ENCODE data around the gene TTC39B.
"Not testable (repeated sequence)": the region's sequence is repeated elsewhere in the genome, so short reads cannot be mapped to it uniquely, and the experiment has no call there.

Gene TTC39B

DNA sequence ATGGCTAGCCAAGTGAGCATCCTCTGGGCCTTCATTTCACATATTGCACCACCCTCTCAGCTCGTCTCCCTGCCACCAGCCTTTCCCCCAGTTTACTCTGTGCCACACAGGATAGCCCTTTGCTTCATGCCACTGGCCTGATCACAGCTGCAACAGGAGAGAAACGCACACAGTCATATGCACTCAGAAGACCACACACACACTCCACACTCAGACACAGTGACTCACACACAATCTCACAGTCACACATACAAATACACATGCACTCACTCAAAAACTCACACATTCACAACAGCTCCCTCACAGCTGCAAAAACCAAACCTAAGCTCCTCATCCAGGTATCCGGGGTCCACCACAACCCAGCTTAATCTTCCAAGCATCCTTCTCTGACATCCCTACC is 38.7 kb downstream of the TTC39B start:
- no peak for DNase-seq (ENCODE audit: low read depth, low spot score)

DNA sequence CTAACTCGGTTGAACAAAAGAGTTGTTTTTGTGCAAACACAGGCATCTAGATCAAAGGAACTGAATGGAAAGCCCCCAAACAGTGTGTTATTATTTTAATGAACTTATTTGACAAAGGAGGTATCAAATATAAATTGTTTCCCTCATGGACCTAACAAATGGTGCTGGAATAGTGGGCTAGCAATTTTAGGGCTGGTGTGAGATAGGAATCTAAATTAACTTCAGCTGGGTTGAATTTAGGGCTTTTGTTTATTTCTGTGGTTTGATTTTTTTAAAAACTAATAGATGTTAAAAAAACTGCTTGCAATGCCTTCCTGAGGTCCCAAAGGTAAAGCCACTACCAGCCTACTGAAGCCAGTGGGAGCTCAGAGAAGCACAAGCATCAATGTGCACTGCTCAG is 42.1 kb downstream of the TTC39B start:
- no peak for DNase-seq (ENCODE audit: low read depth, low spot score)

DNA sequence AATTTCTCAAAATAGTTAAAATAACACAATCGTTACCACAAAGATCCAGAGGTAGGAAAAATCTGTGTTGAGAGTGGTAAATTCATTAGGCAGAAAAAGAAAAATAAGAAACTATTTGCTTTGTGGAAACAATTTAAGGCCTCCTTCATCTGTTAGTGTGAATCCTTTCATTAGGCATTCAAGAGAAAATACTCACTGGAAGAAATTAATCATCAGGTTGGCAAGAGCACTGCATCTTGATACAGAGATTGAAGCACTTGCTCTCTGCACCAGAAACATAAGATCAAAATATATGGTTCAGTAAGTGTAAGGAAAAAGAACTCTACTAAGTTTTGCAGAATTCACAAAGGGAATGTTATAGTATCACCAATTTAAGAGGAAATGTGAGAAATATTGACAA is 44.4 kb downstream of the TTC39B start:
- no peak for DNase-seq (ENCODE audit: low read depth, low spot score)

DNA sequence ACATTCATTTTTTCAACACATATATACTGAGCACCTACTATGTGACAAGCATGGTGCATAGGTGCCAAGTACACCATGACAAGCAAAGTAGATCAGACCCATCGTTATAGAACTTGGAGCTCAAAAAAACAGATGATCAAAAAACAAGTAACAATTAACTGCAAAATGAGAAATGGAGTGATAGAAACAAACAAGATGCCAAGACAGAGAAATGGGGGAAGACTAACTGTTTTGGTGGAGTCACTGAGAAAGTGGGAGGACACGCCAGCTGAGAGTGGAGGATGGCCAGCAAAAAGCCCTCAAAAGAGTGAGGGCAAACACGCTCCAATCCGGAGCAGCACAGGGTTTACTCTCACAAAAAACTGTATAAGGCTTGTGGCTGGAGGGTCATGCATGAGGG is 50.6 kb downstream of the TTC39B start:
- no peak for DNase-seq (ENCODE audit: low read depth, low spot score)

DNA sequence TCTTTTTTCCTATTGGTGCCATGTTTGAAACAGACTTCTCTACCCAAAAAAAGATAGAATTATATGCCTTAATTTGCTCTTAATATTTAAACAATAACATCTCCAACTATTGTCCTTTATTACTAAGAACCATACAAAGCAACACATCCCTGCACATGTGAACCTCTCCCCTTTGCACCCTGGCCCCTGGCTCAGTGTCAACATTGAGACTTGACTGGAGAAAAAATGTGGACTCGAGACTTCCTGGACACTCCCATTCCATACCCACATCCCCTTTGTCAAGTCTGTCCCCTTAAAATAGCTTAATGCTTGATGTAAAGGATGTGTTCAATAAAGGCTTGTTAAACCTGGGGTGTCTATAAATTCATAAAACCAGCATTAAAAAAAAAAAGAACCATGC is 53.2 kb downstream of the TTC39B start:
- no peak for DNase-seq (ENCODE audit: low read depth, low spot score)

DNA sequence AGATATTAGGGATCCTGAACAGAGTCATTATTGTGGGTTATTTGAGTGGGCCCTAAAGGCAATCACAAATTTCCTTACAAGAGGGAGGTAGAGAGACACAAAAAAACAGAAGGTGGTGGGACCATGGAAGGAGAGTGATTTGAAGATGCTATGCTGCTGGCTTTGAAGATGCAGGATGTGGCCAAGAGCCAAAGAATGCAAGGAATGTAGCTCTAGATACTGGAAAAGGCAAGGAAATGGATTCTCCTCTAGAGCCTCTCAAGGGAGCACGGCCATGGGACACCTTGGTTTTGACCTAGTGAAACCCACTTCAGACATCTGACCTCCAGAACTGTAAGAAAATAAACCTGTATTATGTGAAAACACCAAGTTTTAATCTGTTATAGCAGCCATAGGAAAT is 53.8 kb downstream of the TTC39B start:
- DNase-seq (ENCODE audit: low read depth, low spot score), result peak; percentile 52

DNA sequence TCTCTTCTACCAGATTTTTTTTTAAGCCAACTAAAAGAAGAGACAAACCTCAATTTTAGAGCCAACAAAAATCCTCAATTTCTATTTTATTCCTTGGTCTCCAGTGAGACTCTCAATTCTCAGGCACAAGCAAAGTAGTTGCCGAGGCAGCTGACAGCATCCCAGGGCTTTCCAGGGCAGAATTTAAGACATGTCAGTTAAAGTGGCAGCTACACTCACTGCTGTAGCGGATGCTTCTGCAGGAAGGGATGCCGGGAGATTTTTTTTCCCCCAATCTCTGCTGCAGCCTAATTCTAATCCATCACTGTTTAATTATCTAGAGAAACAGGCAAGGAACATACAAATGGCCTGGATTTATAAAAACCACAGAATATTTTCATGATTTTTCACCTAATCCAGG is 57.0 kb downstream of the TTC39B start:
- DNase-seq (ENCODE audit: low read depth, low spot score), result no peak

DNA sequence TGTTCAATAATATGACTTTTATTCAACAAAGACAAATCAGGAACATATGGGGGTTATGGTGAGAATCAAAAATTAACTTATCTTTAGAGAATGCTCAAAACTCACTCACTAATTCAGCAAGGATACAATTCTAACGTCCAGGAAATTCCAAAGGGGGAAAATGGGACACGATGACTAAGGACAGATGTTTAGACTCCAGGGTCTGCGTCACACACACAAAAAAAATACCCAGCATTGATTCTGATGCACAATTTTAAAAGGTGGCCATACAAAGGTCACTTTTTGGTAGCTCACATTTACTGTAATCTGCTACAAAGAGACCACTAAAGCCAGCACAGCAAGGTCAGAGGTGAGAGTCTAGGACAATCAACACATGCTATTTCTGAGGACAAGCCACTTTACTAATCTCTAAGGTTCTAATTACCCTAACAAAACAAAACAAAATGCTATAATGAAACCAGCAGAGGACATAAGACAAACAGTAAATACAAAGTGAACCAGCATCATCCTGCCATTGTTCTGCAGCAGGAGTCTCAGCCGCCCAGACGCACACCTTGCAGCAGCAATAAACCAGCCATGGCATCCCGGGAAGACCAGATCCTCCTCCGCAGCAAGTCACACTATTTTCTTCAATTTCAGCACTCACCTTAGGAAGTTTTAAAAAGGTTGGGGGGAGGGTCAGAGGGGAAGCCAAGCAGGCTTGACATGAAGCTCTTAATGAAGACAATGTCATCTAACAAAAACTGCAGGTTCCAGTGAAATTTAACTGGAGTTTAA is 57.8 kb downstream of the TTC39B start:
- DNase-seq (ENCODE audit: low read depth, low spot score), result peak; percentile 20

DNA sequence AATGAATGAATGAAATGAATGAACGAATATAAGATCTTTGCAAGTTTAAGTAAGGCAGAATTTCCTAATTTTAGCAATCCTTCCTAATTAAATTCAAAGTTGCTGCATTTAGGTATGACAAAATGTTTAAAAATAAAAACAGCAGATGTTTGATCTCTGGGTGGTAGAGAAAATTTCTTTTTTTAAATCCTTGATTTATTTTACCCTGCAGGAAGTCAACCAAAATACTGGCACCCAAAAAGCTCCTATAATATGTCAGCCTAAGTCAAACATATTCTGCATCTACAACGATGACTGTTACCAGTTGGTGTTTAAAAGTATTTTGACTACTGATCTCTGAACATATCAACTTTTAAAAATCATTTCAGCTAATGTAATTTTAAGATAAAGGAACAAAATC is 58.4 kb downstream of the TTC39B start:
- DNase-seq (ENCODE audit: low read depth, low spot score), result no peak

DNA sequence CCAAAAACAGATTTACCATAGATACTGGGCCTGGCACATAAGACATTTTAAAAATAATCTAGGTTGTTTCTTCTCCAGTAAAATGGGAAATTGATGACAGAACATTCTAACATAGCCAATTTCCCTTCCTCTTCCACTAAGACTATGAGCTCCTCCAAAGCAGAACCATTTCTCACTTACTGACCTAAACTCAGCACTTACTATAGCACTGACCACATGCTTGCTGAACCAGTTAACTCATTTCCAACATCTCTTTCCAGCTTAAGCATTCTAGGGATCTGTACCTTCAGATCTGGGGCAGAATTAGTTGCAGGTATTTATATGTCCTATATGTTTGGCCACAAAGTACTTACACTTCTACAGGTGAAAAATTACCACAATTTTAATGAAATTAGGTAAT is 58.9 kb downstream of the TTC39B start:
- no peak for DNase-seq (ENCODE audit: low read depth, low spot score)

DNA sequence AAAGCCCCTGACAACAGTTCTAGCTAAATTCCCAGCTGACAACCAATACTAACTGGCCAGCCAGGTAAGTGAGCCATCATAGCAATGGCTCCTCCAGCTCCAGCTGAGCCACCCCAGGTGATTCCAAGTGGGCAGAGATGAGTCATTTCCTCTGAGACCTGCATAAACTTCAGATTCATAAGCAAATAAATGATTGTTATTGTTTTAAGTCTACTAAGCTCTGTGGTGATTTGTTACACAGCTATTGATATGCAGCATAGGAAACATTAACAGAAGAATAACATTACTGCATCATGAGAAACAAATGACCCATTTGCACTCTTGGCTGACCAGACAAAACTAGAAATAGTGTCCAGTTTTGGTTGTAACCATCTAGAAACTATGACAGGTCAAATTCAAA is 60.3 kb downstream of the TTC39B start:
- no peak for DNase-seq (ENCODE audit: low read depth, low spot score)

DNA sequence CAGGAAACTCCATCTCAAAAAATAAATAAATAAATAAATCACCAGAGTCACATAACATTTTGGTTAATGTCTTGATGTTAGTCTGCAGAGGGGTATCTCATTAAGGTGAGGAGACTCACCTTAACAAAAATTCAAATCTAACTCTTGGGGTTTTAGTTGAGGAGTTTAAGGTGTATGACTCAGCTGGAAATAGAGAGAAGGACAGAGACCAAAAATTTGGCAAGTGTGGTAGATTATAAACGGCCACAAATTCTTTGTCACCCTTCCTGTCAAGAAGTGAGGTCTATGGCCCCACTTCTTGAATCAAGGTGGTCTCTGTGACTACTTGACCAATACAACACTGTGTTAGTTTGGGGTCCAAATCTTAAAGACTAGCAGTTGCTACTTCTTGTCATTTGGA is 60.8 kb downstream of the TTC39B start:
- no peak for DNase-seq (ENCODE audit: low read depth, low spot score)

DNA sequence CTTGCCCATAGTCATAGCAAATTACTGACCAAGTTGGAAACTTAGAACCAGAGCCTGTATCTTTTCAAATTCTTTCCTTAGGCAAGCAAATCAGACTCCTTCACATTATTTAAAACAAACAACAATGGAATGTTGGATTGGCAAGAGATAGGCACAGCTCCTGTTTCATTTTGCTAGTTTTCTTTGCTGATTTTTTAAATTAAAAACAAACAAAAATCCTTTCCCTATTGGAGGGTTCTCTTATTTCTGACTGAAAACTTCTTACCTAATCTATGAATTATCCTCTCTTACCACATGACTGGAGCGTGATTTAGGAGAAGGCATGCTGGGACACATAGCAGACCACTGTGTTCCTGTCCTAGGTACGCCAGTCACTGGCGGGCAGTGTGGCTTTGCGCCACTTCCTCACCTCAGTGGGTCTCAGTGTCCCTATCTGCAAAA is 63.0 kb downstream of the TTC39B start:
- DNase-seq (ENCODE audit: low read depth, low spot score), result no peak

DNA sequence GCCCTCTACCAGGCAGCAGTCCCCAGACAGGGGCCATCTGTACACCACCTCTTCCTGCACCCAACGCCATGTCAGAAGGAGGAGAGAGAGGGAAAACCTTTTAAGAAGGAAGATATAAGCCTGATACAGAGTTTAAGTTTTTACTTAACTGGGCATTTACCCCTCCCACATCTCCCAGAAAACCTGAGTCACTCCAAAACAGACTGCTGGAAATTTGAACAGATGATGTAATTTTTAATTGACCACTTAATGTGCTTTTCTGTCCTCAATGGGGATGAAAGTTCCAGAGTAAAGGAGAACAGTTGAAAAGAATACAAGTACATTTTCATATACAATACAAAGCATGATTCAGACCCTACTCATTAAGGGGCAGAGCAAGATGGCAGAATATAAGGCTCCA is 63.9 kb downstream of the TTC39B start:
- DNase-seq (ENCODE audit: low read depth, low spot score), result no peak

DNA sequence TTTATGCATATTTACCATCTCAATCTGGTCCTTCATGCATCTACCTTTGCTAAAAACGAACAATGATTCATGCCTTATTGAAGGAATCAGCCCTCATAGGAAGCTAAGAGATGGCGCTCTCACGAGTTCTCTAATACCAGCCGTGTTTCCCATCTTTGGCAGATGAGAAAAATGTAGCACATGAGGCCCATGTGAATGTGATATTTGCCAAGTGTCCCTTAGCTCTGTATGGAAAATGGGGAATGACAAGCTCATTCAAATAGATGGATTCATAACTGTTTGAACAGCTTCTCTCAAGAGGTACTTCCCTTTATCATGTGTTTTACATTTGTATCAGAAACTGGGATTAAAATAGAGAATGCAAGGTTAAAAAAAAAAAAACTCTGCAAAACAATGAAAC is 66.1 kb downstream of the TTC39B start:
- DNase-seq (ENCODE audit: low read depth, low spot score), result no peak

DNA sequence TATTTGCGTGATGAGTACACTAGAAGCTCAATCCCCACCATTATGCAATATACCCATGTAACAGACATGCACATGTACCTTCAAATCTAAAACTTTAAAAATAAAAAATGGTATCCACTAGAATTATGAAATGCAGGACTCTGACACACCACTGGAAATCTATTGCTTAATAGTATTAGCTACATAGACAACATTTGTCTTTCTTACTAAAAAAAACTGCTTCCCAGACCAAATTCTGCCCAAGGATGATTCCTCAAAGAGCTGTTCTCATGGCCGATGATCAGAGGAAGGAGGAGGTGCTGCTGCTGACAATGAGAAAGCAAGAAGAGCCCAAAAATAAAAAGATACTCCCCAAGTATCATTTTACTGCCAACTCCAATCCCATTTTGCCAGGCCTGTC is 67.2 kb downstream of the TTC39B start:
- no peak for DNase-seq (ENCODE audit: low read depth, low spot score)

DNA sequence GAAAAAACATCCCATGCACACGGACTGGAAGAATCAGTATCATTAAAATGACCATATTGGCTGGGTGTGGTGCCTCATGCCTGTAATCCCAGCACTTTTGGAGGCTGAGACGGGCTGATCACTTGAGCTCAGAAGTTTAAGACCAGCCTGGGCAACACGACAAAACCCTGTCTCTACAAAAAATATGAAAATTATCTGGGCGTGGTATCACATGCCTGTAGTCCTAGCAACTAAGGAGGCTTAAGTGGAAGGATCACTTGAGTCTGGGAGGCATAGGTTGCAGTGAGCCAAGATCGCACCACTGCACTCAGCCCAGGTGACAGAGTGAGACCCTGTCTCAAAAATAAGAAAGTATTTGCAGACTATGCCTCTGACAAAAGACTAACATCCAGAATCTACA is 68.4 kb downstream of the TTC39B start:
- no peak for DNase-seq (ENCODE audit: low read depth, low spot score)

DNA sequence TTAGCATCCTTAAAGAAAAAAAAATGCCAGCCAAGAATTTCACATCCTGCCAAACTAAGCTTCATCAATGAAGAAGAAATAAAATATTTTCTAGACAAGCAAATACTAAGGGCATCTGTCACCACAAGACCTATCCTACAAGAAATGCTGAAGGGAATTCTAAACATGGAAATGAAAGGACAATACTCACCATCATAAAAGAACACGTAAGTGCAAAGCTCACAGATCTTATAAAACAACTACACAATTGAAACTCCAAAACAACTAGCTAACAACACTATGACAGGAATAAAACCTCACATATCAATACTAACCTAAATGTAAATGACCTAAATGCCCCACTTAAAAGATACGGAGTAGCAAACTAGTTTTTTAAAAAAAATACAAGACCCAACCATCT is 71.4 kb downstream of the TTC39B start:
- no peak for DNase-seq (ENCODE audit: low read depth, low spot score)

DNA sequence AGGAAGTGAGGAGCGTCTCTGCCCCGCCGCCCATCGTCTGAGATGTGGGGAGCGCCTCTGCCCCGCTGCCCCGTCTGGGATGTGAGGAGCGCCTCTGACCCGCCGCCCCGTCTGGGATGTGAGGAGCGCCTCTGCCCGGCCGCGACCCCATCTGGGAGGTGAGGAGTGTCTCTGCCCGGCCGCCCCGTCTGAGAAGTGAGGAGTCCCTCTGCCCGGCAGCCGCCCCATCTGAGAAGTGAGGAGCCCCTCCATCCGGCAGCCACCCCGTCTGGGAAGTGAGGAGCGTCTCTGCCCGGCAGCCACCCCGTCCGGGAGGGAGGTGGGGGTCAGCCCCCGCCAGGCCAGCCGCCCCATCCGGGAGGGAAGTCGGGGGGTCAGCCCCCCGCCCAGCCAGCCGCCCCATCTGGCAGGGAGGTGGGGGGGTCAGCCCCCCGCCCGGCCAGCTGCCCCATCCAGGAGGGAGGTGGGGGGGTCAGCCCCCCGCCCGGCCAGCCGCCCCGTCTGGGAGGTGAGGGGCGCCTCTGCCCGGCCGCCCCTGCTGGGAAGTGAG is 73.0 kb downstream of the TTC39B start:
- not testable (repeated sequence) for DNase-seq (ENCODE audit: low read depth, low spot score)

DNA sequence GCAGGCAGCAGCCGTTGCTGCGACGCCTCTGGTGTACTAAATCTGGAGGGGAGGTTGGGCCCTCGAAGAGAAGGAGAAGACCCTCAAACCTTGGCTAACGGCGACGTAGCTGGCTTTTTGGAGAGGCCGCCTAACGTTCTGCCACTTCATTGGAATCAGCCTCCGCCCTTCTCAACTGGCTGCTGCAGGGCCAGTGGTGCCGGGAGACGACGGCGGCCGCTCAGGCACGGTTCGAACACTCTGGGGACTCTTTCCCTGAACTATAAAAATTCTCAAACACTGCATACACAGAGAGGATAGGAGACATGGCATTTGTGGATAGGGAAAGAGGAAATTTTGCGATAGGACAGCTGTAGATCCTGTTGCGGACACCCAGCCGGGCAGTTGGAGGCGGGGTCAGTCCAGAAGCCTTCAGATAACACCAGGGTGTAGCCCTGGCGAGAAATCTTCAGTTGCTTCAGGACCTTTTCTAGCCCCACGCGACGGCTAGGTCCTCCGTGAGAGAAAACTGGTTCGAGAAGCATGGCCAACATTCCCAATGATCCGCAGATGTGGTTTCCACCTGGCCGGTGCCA is 74.2 kb downstream of the TTC39B start:
- not testable (repeated sequence) for DNase-seq (ENCODE audit: low read depth, low spot score)

DNA sequence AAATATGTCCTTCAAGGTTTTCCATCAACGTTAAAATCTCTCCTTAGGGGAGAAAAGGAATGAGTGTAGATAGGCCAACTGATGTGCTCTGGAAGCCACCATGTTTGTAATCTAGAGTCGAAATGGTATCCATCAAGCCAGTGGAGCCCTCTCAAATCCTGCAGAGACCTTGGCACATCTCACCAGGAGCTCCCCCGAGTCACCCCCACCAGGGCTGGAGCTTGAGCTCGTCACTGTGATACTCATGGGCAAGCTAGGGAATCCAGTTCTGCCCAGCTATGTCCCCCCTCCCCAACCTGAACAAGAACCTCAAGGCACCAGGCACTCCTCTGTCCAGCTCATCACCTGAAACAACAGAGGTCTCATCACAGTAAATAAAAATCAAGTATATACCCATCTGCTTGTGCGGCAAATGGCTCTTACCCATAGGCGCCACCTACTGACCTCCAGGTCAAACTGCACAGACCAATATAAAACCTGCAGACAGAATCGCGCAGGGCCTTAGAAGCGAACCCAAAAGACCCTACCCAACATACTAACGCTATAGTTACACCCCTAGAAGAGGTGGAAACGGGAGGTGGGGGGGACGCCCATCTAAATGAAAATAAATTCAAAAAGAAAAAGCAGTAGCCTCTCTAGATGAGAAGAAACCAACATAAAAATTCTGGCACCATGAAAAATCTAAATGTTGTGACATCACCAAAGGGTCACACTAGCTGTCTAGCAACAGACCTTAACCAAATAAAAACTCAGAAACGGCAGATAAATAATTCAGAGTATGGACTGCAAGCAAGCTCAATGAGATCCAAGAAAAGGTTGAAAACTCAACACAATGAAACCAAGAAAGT is 75.0 kb downstream of the TTC39B start:
- peak; percentile 50 for DNase-seq (ENCODE audit: low read depth, low spot score)

DNA sequence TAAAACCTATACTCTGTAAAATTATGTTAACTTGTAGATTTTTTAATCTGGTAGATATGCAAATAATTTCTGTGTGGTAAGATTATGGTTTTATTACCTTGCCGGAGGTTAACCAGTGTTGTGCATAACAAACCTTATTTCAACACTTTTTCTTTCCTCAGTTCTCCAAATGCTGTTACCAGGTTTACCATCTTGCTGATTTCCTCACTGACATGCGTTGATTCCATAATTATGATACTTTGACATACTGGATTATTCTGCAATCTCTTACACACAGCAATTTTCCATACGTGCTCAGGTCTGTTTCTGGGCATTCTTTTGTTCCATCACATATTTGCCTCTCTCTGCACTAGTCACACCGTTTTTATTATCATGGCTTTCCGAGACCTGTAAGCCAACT is 77.6 kb downstream of the TTC39B start:
- DNase-seq (ENCODE audit: low read depth, low spot score), result no peak

Data from iPS DF 19.7 (cell line).